Ammon's horn (tissue), 1 donor: Measurements from ENCODE around the gene TPGS1.

Source experiments
- DNase-seq: peaks from one replicate; pipeline ENCODE4 v3.0.0-alpha.2; 2016; ENCODE audit warnings: low spot score

TPGS1 gene

GRCh38 chr19:519449-519865, 12.2 kb downstream of the TPGS1 start:
- no peak for DNase-seq

DNA sequence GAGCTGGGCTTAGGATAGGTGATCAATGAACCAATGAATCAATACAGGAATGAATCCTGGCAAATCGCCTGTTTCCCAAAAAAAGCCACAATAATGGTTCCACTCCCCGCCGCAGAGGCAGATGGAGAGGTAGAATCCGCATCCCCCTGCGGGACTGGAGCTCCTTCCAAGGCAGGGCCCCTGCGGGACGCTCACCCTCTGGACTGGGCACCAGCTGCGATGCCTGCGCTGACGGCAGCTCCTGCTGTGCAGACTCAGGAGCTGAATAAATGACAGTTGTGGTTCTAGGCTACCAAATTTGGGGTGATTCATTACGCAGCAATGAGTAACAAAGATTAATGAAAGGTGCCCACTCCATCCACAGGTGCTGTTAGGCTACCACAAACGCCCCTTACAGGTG, 15.4 kb downstream of the TPGS1 start:
- no peak for DNase-seq

DNA sequence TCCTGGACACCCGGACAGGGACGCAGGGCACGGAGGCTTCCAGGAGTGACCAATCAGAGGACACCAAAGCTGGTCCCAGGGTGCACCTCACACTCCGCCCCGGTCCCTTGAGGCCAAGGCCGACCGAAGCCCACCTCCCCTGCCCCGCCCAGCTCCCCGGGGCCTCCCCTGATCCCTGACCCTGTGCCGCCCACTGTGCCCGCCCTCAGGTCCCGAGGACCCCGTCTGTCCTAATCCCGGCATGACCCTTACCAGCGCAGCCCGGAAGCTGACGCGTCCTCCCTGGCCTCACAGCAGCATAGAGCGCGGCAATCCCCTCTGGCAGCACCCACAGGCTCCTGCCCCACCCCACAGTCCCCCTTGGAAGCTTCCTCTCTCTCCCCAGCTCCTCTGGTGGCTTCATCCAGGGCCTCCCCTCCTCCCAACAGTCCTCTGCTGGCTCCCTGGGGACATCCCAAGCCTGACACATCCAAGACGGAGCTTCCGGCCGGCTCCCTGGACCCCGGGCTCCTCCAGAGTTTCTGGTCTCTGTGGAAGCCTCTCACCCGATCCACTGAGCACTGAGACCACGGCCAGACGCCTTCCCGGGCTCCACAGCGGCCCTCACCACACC, 16.9 kb downstream of the TPGS1 start:
- DNase-seq, result no peak

GRCh38 chr19:525029-525428, 17.7 kb downstream of the TPGS1 start:
- no peak for DNase-seq

DNA sequence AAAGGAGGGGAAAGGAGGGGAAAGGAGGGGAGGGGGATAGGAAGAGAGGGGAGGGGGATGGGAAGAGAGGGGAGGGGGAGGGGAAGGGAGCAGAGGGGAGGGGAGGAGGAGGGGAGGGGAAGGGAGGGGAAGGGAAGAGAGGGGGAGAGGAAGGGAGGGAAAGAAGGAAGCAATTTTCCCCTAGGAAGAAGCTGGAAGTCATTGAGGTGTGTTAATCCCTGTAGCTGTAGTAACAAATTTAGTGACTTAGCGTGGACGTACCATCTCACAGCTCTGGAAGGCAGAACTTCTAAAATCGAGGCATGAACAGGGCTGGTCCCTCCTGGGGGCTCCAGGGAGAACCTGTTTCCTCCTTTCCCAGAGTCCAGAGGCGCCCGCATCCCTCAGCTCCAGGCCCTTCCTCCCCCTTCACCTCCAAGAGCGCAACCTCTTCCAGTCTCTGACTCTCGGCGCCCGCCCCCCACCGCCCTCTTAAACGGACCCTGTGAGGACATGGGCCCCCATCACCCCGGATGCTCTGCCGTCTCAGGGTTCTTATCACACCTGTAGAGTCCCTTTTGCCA, 18.6 kb downstream of the TPGS1 start:
- DNase-seq, result no peak

DNA sequence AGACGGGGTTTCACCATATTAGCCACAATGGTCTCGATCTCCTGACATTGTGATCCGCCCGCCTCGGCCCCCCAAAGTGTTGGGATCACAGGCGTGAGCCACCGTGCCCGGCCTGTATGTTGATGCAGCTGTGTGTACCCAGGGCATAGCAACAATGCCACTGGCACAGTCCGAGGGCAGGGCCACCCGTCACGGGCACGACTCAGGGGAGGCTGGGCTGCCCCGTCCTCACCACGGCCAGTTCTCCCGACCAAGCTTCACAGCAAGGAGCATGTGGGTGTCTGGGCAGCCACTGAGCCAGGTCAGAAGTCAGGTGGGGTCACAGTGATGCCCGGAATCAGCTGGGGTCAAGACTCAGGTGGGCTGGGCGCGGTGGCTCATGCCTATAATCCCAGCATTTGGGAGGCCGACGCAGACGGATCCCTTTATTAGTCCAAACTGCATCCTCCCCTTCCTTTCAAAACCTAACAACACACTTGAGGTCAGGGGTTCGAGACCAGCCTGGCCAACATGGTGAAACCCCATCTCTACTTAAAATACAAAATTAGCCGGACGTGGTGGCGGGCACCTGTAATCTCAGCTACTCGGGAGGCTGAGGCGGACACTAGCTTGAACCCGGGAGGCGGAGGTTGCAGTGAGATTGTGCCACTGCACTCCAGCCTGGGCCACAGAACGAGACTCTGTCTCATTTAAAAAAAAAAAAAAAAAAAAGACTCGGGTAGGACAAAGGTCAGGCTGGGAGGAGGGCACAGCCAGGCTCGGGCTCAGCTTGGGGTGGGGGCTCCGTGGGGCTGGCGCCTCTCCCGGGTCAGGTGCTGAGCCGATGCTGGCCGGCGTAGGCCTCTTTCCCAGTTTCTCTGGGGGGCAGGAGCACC, 23.1 kb downstream of the TPGS1 start:
- no peak for DNase-seq

- peak; percentile 77 for DNase-seq
Observed at GRCh38 chr19:531009-531752, 23.9 kb downstream of the TPGS1 start.

- no peak for DNase-seq
Observed at GRCh38 chr19:531753-532560, 24.7 kb downstream of the TPGS1 start, which contains the start of gene CDC34. TSS of gene CDC34 (plus strand) at chr19:531760. CDS start at chr19:531932, 172 bp downstream.

DNA sequence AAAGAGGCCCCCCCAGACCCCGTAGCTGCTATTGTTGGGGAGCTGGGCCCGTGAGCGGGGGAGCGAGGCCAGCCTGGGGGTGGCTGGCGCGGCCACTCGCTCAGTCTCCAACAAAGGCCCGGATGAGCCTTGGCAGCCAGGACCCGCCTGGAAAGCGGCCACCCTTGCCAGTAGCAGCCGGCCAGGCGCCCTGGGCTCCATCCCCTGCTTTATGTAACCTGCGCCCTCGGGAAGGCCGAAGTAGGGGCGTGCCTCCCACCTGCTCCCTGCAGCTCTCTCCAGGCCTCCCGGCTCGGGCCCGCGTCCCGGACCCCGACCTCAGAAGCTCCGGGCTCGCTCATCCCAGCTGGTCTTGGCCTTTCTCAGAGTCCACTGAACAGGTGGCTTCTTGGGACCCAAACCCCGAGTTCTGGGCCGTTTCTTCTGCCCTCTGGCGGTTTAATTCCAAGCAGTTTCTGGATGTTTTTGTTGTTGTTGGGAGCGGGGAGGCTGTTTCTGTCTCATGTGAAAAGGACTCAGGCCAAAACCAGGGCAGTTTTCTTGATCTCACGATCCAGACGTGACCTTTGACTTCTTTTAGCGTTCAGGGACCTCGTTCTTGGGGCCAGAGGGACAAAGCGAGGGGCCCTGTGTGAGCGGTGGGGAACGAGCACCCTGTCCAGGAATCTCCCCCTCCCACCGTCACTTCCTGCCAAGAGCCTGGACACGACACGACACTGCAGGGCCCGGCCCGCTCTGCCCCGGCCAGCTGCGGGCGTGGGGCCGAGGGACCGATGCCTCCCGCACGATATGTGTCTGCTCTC, 25.5 kb downstream of the TPGS1 start:
- DNase-seq, result peak; percentile 78

DNA sequence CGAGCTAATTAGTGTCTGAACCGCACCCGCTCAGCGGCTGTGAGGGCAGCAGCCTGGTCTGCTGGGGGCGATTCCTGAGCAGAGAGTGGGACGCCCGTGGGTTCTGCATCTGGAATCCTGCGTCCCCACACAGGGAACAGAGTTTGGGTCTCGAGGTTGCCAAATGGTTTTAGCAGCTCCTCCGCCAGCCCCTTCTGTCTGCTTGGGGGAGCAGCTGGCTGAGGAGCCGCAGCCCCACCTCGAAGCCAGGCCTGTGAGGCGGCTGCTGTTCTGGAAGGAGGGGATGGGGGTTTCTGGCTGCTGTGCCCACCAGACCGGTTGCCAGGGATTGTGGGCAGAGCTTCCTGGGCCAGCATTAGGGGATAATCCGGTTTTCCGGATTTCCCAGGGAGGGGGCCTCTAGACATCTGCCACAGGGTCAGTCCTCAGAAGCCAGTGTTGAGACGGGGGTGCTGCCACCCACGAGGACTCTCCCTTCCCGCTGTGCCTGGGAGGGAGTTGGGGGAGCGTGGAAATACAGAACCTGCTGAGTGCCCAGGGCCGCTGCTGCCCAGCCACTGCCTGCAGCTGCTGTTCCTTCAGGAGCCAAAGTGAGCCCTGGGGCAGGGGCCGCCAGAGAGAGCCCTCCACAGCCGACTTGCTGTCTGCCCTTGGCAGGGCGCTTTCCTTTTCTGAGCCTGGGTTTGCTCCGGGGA, 26.2 kb downstream of the TPGS1 start:
- no peak for DNase-seq

DNA sequence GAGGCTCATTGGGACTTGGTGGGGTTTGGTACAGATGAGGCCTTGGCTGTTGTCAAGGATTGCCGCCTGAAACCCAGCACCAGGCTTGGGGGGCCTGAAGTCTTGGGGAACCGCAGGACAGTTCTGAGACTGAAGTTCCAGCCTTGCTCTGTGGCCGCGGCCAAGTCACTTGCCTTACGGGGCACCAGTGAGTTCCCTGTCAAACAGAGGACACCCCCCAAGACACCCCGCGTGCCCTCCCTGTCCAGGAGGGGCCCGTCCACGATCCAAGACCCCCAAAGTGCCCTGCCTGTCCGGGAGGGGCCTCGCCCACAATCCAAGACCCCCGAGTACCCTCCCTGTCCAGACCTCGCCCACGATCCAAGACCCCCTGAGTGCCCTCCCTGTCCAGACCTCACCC, 26.8 kb downstream of the TPGS1 start:
- no peak for DNase-seq

GRCh38 chr19:535017-535835, 27.9 kb downstream of the TPGS1 start:
- DNase-seq, result no peak

DNA sequence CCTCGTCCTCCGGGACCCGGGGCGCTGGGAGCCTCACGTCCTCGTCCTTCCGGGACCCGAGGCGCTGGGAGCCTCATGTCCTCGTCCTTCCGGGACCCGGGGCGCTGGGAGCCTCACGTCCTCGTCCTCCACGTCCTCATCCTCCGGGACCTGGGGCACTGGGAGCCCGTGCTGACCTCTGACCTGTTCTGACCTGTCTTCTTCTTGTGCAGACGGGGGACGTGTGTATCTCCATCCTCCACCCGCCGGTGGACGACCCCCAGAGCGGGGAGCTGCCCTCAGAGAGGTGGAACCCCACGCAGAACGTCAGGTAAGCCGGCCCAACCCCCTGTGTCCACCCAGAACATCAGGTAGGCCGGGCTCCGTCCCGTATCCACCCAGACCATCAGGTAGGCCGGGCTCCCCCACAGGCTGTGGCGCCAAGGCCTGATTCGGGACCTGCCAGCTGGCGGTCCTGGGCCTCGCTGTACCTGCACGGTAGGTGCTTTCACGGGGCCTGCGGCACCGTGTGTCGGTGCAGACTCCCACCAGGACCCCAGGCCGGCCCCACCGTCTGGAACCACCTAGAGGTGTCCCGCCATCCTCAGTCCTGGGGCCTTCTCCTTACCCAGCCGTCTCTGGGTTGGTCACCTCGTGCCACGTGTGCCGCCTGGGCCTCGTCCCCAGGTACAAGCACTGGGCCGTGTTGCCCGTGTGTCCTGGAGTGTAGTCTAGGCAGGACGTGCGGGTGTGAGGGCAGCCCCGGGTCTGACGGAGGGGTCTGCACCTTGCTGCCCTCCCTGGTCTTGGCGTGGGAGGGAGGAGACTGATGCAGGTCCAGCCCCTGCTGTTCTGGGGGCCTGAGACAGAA, 29.0 kb downstream of the TPGS1 start:
- no peak for DNase-seq

DNA sequence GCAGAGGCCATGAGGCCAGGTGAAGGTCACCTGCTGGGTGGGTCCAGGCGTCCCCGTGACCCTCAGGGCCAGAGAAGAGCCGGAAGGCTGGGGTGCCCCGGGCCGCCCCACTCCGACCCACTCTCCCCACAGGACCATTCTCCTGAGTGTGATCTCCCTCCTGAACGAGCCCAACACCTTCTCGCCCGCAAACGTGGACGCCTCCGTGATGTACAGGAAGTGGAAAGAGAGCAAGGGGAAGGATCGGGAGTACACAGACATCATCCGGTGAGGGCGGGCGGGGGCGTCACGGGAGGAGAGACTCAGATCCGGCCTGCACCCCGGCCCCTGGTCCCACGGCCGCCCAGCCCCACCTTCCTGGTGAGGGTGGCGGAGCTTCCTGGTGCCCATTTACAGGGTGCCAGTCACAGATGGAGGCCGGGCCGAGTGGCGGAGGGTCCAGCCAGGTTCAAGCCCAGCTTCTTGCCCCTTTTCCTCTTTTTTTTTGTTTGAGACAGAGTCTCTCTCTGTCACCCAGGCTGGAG, 29.6 kb downstream of the TPGS1 start:
- DNase-seq, result no peak

DNA sequence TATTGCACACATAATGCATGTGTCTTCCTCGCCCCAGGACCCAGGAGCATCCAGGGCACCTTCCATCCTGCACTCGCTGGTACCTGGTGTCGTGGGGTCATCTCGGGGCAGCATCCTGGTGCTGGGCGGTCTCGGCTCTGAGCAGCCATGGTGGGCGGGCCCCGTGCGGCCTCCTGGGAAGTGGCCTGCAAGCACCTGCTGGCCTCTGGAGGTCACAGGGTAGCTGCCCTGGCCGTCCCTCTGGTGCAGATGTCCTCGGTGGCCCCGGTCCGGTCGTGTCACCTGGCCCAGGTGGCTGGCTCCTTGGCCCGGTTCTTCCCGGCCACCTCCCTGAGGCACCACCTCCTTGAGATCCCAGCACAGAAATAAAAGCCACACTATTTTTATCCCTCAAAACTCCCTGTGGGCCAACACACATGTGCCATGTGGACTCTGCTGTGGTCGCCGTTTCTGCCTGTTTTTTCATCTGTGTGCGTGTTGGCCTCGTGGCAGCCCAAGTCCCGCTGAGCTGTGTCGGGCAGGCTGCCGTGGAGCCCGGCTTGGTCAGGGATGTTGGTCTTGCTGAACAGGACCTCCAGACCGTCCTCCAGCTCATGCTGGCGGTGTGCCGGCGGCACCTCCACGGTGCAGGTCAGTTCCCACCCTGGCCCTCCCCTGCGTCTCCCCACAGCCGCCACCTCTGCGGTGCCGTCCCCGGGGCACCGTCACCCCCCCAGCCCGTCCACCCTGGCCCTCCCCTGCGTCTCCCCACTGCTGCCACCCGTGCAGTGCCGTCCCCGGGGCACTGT, 31.5 kb downstream of the TPGS1 start:
- no peak for DNase-seq

DNA sequence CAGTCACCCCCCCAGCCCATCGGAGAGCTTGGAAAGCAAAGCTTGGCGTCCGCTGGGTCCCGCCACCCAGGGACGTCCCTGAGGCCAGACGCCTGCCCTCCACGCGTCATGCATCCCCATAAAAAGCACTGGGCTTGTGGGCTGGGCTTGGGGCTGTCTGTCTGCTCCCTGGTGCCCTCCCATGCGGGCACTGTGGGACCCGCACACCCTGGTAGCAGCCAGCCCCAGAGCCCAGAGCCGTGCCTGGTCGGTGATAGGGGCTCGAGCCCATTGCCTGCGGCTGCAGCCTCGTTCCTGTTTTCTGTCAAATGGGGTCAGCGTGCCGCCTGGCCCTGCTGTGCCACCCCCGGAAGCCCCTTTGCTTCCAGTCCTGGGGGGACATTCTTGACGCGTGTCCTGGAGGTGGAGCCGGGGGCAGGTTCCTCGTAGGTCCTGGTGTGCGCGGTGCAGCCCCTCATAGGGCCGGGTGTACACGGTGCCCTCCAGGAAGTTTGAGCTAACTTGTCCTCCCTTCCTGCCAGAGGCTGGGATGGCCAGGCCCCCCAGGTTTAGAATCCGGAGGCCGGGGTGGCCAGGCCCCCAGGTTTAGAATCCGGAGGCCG, 32.2 kb downstream of the TPGS1 start:
- DNase-seq, result no peak
